ACHN (cell line): Measurements from ENCODE around the gene TBX21.

ENCODE experiments used
- DNase-seq: peaks from one replicate; pipeline ENCODE4 v3.0.0-alpha.2; 2015
- in situ Hi-C: cut with HindIII; loops from 2 replicates; pipeline ENCODE4 v1.10.0; 2017; ENCODE audit warnings: low sequenced_read_pairs, low pct_ligation_motif_present, low pct_unique_long_range_greater_than_20kb

Gene TBX21

DNA sequence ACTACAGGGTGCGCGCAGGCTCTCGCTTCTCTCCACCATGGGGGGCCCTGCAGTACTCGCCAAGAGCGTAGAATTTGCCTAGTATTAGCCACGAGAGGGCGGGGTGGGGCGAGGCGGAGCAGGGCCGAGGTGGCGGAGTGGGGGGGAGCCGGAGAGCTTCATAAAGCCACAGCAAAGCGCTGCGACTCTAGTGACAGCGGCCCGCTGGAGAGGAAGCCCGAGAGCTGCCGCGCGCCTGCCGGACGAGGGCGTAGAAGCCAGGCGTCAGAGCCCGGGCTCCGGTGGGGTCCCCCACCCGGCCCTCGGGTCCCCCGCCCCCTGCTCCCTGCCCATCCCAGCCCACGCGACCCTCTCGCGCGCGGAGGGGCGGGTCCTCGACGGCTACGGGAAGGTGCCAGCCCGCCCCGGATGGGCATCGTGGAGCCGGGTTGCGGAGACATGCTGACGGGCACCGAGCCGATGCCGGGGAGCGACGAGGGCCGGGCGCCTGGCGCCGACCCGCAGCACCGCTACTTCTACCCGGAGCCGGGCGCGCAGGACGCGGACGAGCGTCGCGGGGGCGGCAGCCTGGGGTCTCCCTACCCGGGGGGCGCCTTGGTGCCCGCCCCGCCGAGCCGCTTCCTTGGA lies at the start of gene TBX21:
Gene TBX21, plus strand, starts transcription at position 190 of the 627 bp plus-strand sequence. Its CDS starts 219 bp downstream, at position 409.
- DNase-seq: peak; percentile 63
- in situ Hi-C loops: no loop called here

- in situ Hi-C loops: no loop called here
- DNase-seq: no peak
Observed at GRCh38 chr17:47684025-47684424, 49.0 kb upstream of the TBX21 start.

DNA sequence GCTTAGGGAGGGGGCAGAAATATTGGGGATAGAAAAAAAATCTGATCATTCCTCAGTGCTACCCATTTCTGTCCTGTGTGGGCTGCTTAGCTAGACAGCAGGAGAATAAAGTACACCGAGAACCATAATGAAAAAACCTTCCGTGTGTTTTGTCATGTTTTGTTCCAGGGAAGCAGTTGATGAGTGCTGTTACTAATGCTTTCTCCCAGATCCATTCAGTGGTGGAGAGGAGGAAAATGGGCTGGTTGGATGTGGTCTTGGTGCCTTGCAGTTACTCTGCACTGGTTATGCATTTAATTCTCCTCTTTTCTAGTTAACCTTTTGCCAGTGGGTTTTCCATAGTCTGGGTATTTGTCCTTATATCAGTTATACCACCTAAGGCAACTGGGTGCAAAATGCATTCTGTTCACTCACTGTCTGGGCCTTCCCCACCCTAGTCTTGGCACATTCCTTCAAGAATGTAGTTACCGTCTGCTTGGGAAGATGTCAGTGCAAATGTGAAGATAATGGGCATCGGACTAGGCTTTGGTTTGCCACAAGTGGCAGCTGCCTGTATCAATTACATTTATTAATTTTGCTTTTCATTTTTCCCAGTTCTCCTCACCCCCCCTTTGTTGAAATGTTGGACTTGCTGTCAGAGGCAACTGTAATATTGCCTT lies 48.4 kb upstream of the TBX21 start:
- in situ Hi-C loops: no loop called here
- DNase-seq: no peak

DNA sequence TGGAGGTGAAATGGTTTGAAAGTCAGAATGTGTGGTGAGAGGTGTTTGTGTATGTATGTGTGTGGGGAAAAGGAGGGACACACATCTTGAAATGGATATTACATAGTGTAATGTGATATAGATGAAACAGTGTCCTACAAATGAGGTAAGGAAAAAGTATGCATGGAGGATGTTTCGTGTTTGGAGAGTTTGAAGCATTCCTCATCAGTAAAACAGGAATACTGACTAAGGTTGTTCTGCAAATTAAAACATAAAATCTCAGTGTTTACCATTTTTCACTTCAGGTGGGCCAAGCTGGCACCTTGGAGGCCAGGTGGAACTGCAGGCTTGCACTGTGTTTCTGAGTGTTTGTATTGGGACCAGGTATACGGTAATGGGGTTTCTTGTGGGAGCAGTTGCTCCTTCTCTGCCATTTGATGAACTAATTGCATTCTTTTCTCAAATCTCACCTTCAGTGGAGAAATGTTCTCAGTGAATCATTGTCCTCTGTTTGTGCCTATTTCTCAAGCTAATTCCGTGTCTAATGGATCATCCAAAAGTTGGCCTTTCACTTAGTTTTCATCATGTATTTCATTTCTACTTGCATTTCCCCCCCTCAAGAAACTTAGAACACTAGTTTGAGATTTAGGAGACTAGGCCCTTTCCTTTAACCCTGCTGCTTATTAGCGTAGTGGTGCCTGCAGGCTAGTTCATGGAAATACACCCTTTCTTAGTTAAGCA lies 47.3 kb upstream of the TBX21 start:
- in situ Hi-C loops: no loop called here
- peak; percentile 40 for DNase-seq

- DNase-seq: peak; percentile 84
- in situ Hi-C loops: no loop called here
Observed at GRCh38 chr17:47686276-47686635, 46.8 kb upstream of the TBX21 start.

- in situ Hi-C loops: no loop called here
Observed at GRCh38 chr17:47686664-47687327, 46.2 kb upstream of the TBX21 start.

GRCh38 chr17:47687328-47687690 lies 45.7 kb upstream of the TBX21 start:
- in situ Hi-C loops: no loop called here

More at GRCh38 chr17:47686664-47687327, 46.2 kb upstream of the TBX21 start:
- peak; percentile 40 for DNase-seq

GRCh38 chr17:47687748-47688147 lies 45.3 kb upstream of the TBX21 start:
- in situ Hi-C loops: no loop called here
- DNase-seq: peak; percentile 22

More at GRCh38 chr17:47687328-47687690, 45.7 kb upstream of the TBX21 start:
- no peak for DNase-seq

GRCh38 chr17:47690121-47690520 lies 42.9 kb upstream of the TBX21 start:
- in situ Hi-C loops: no loop called here
- DNase-seq: no peak

GRCh38 chr17:47692137-47692894 lies 40.7 kb upstream of the TBX21 start:
- in situ Hi-C loops: no loop called here
- no peak for DNase-seq

DNA sequence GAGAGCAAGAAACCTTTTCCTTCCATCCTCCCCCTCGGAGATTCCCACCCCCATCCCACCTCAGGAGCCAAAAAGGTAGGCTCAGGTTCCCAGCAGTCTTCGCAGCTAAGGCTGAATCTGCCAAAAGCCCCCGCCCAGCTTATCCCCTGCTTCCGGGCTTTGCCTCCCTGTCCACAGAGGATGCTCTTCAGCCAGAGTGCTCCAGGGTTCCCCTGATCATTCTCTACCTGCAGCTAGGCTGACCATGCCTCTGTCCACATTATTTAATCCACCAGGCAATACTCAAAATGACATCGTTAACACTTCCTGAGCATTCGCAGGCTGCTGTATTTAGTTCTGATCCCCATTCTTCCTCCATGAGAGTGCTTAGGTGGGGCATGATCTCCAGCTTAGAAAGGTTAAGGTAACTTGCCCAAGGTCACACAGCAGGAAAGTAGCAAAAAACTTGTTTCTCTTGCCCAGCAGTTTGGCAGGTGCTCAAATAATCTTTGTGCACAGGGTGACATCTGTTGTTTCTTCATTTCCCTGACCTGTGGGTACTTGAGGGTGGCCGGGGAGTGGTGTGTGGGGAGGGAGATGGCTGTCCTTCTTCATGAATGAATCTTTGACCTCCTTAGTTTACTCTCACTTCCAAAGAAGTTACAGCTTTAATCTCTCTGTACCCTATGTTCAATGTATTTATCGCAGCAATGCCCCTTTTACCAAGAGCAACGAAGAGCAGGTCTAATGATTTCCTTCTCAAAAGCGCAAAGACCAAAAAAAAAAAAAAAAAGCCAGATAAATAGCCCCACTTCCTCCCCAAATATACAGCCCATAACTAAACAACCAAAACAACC lies 39.9 kb upstream of the TBX21 start:
- no peak for DNase-seq
- in situ Hi-C loops: no loop called here

- peak; percentile 48 for DNase-seq
- in situ Hi-C loops: no loop called here
Observed at GRCh38 chr17:47693731-47694580, 39.1 kb upstream of the TBX21 start, which contains the start of gene TBKBP1. TBKBP1 (plus strand) TSS chr17:47694161; CDS start chr17:47696113, 1,952 bp downstream.

- in situ Hi-C loops: no loop called here
- DNase-seq: peak; percentile 38
Observed at GRCh38 chr17:47694581-47695428, 38.2 kb upstream of the TBX21 start.

GRCh38 chr17:47695429-47696376 lies 37.3 kb upstream of the TBX21 start:
- in situ Hi-C loops: no loop called here
- no peak for DNase-seq
